Right lung (tissue), 5 donors: ENCODE data around the gene TAF6. TPM values are rescaled to one million over a fixed set of nuclear protein-coding genes. Genes with fewer than 3 reads are reported as not detected.

Source experiments
- DNase-seq, 2 donors: peaks; one replicate each; pipeline ENCODE4 v3.0.0-alpha.2; 2013
- polyA plus RNA-seq, 5 donors: library from polyadenylated mRNA; unstranded; fragments of 120-200 nt; gene quantifications; one replicate each; pipeline versions ENCODE4 v1.2.1 to v1.2.3, GENCODE V29; 2013; ENCODE audit warnings: inconsistent platforms in 1 of 5, low replicate concordance in 1 of 5; ENCODE audit not compliant: insufficient read length in 5 of 5, insufficient read depth in 1 of 5

Gene TAF6
- polyA plus RNA-seq, 5 donors = 49.1 to 65.9 (median 58.1) TPM

DNA sequence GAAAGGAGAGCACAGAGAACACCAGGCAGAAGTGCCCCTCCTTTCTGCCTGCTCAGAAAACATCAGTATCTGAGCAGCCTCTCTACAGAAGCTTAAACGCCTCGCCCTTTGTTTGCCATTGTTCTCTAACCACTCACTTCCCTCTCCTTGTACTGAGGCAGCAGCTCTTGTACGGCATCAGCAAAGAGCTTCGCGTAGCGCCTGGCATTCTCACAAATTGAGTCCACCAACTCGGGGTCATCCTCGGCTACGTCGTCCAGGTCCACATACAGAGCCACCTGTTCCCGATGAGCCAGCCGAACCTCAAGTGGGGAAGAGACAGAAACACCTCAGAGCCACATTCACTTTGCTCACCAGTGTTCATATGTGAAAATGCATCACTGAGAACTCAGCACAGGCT is 19.7 kb downstream of the TAF6 start:
- no peak for DNase-seq

DNA sequence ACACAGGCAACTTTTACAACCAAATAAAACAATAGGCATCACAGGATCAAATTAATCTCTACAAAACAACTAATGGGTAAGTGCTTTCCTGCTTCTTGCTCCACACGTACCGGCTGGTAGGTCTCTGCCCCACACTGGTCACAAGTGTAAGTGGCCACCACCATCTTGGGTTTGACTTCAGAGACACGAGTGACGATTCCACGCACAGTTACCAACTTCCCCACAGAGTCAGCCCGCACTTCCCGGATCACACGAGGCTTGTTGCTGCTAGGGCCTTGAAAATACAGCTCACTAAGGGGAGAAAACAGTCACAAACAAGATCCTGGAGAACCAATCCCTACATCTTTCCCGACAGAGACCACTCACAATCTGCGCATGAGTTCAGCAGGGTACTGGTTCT is 20.2 kb downstream of the TAF6 start:
- no peak for DNase-seq

DNA sequence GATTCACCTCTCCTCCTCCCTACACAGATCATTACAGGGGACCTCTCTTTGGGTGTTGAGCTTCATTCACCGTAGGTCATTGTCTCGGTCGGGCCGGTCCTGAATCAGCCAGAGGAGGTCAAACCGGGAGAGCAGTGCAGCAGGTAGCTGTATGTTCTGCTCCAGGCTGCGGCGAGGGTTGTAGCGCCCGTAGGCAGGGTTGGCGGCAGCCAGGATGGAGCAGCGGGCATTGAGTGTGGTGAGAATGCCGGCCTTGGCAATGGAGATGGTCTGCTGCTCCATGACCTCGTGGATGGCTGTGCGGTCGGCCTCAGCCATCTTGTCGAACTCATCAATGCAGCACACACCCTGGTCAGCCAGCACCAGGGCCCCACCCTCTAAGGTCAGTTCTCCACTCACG is 23.5 kb downstream of the TAF6 start:
- DNase-seq = no peak

DNA sequence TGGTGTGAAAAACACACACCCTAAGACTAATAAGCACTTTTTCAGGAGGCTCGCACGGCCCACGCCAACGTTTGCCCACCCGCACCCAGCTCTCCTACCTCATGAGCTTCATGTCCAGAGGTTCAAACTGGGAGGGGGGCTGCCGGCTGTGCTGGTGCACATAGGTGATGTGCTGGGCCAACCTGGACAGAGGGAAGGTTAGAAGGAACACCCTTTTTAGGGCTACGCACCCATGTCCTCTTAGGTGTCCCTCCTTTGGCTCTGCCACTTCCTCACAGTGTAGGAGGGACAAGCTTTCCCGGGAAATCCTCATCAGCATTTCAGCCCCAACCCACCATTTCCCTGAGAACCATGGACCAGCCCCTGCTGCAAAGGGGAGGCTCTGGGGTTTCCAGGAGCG is 23.9 kb downstream of the TAF6 start:
- no peak for DNase-seq

DNA sequence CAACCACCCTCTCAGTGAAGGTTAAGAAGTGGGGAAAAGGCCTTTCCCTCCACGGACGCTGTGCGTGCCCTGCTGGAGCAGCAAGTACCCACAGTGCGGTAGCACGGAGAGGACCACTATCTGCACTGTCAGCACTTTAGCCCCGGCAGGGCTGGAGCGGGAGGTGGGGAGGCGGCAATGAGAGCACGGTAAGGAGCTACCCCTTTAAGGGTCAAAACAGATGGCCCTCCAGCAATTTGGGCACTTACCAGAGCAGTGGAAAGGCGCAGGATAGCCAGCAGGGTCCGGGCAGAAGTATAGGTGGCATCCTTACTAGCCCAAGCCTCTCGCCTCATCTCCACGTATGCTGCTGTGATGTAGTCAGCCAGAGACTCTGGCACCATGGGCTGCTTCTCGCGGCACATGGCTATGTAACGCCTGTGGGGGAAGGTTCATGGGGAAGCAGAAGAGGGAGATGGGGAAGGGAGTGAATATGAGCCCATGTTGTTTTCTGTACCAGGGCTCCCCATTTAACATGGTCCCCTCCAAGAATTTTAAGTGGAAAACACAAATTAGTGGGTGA is 25.2 kb downstream of the TAF6 start:
- no peak for DNase-seq

DNA sequence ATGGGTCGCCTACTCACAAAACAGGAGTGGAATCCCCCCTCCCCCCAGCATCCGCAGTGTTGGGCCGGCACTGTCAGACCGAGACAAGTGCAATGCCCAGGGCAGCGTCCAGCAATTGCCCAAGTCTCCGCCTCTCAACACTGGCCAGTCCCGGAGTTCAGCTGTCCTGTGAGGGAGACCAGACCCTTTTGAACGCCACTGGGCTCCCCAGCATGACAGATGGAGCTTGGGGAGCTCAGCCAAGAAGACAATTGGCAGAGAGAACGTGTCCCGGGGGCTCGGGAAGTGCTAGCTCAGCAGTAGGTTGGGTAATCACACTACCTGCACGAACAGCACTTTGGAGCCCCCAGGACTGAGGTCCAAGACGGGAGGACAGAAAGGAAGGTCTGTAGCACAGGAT is 25.7 kb downstream of the TAF6 start:
- no peak for DNase-seq

DNA sequence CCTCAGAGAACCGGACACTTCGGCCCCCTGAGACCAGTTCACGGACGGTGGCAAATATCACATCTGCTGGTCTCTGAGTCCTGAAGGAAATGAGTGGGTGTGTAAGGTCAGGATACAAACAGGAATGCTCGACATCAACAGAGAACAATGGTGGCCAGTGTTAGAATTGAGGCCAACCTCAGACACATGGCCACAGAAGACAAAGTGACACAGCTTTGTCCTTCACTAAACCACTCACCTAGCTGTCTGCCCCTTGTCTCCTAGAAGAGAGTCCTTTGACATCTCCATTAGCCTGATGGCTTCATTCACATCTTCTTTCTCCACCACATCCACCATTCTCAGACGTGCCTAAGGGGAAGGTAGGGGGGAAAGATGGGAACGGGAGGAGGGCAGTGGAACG is 26.1 kb downstream of the TAF6 start:
- DNase-seq = no peak

DNA sequence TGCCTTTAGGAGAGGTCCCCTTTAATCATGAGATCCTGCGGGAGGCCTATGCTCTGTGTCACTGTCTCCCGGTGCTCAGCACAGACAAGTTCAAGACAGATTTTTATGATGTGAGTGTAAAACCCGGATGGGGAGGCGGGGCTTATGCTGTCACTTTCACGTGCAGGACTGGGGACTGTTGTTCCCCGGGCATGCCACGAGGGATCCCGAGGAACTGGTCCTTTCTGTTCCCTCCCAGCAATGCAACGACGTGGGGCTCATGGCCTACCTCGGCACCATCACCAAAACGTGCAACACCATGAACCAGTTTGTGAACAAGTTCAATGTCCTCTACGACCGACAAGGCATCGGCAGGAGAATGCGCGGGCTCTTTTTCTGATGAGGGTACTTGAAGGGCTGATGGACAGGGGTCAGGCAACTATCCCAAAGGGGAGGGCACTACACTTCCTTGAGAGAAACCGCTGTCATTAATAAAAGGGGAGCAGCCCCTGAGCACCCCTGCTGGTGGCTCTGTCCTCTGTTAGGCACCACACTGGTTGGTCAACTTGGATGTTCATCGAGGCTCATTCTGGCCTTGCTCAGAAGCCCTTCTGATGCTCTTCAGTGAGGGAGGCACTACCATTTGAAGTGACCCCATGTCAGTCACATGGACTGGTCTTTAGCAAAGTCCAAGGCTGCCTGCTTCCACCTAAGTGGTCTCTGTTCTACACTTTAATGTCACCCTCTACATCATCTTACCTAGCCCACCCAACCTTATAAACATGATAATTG is 27.6 kb downstream of the TAF6 start:
- no peak for DNase-seq

DNA sequence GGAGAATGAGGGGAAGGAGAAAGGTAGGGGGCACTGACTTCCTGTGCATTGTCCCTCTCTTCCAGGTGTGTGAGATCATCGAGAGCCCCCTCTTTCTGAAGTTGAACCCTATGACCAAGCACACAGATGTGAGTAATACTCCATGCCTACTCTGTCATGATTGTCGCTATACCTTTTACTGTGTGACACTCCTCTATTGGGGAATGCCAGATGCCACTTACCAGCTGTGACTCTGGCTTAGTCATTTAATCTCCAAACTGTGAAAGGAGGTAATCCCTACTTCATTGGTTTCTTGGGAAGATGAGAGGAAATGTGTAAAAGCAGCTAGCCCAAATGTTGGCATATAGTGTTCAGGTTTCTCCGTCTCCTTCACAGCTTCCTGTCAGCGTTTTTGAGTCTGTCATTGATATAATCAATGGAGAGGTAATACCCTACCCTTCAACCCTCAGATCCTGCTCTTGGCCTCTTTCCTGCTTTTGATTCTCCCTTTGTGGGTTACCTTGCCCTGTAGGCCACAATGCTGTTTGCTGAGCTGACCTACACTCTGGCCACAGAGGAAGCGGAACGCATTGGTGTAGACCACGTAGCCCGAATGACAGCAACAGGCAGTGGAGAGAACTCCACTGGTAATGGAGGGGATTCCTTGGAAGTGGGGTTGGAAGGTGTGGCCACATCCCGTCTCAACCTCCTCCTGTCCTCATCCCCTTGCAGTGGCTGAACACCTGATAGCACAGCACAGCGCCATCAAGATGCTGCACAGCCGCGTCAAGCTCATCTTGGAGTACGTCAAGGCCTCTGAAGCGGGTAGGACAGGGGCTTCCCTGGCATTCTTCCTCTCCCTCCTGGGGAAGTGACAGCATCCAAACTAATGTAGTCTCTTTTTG is 28.4 kb downstream of the TAF6 start:
- no peak for DNase-seq

DNA sequence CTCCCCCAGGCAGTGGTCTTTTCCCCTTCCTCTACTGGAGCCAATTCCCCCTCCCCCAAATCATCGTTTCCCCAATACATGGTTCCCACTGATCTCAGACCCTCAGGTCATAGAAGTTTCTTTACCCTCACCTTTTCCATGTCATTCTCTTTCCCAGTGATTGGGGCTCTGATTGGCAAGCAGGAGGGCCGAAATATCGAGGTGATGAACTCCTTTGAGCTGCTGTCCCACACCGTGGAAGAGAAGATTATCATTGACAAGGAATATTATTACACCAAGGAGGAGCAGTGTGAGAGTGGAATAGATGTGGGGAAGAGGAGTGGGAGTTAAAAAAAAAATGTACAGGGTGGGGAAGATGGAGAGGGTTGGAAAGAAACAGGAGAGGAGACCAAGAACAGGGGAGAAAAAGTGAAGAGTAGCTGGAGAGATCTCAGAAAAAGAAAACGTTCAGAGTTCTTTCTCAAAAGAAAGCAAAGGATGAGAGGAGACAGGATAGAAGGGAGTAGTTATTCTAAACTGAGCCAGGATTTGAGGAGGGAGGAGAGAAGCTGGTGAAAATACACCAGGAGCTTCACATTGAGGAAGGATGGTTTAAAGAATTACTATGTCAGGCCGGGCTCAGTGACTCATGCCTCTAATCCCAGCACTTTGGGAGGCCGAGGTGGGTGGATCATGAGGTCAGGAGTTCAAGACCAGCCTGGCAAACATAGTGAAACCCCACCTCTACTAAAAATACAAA is 29.5 kb downstream of the TAF6 start:
- DNase-seq = no peak

DNA sequence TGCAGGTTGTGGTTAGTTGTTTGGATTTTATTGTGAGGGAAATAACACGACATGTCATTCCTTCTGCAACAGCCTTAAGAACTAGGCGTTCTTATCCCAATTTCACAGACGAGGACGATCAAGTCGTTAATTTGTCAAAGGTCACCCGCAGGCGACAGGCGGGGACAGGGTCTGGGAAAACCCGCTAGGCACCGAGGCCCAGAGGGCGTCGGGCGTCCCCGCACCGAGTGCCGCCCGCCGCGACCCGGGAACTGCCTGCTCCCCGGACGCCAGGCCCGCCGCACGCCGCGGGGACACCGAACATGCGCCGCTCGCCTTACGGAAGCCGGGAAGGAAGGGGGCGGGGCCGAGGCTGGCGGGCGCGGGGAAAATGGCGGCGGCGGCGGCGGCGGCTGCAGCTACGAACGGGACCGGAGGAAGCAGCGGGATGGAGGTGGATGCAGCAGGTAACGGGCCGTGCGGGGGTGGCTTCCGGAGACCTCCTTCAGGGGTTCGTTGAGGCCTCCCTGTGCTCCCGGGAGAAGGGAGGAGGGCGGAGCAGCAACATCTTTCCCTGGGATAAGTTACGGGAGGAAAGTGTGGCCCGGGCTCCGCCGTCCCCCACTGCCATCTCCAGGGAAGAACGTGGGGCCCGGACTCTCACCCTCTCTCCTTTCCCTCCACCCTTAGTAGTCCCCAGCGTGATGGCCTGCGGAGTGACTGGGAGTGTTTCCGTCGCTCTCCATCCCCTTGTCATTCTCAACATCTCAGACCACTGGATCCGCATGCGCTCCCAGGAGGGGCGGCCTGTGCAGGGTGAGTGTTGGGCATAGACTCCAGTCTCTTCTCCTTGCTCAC is 30.3 kb downstream of the TAF6 start, which contains the start of gene COPS6:
Gene COPS6 (plus strand): TSS at position 349 of the 837 bp plus-strand sequence. CDS start 22 bp downstream, at position 371.
- DNase-seq = peak; percentile 68 to 77

DNA sequence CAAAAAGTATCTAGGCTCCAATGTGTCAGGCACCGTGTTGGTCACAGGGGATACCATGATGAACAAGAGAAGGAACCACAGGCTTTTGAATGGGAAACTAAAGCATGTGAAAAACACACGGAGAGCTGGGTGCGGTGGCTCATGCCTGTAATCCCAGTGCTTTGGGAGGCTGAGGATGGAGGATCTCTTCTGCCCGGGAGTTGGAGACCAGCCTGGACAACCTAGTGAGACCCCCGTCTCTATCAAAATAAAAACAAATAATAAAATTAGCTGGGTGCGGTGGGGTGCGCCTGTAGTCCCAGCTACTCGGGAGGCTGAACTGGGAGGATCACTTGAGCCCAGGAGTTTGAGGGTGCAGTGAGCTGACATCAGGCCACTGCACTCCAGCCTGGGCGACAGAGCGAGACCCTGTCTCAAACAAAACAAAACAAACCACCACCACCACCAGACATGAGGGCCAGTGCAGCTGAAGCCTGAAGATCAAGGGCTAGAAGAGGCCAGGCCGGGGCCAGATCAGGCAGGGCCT is 31.0 kb downstream of the TAF6 start:
- DNase-seq = no peak

DNA sequence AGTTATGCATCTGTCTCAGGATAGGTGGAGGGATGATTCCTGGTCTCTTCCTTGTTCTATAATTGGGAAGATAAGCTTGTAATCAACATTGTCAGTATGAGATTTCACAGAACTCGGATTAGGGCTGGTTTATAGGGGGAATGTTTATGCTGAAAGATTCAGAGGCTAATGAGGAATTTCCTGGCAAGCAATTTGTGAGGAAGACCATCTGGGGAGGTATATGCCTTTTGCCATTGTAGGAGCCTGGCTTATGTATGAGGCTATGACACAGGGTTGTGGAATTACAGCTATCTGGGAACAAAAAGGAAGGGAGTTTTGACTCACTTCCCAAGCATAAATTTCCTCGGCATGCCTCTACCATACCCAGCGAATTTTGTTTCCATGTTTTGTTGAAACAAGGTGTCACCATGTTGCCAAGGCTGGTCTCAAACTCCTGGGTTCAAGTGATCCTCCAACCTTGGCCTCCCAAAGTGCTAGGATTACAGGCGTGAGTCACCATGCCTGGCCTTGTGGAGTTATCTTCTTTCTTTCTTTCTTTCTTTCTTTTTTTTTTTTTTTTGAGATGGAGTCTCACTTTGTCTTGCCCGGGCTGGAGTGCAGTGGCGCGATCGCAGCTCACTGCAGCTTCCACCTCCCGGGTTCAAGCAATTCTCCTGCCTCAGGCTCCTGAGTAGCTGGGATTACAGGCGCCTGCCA is 32.0 kb downstream of the TAF6 start:
- DNase-seq = no peak

DNA sequence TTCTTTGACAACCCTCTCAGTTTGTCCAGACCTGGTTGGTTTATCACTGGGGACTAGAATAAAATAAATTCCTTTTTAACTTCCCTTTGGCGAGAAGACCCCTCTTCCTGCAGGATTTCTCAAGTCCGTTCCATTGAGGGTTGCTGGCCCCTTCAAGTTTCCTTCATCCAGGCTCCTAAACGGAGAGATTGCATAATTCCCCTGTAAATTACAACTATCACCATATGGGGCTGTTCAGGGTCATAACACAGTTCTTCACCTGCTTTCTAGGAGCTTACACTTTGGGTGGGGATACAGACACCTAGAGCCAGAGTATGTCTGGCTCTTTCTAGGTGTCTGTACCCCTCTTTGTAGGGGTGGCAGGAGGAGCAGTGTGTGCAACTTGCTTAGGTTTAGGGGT is 33.6 kb downstream of the TAF6 start:
- no peak for DNase-seq

DNA sequence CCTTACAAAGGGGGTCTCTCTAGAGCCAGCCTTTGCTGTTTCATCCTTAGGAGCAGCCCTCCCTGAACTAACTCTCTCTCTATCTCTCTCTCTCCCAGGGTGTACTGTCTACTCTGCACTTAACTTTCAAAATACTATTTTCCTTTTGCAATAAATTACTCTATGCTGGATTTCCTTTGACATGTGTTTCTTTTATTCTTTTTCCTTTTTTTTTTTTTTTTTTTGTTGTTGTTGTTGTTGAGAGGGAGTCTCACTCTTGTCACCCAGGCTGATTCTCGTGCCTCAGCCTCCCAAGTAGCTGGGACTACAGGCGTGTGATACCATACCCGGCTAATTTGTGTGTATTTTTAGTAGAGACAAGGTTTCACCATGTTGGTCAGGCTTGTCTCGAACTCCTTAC is 36.2 kb downstream of the TAF6 start:
- DNase-seq = no peak

DNA sequence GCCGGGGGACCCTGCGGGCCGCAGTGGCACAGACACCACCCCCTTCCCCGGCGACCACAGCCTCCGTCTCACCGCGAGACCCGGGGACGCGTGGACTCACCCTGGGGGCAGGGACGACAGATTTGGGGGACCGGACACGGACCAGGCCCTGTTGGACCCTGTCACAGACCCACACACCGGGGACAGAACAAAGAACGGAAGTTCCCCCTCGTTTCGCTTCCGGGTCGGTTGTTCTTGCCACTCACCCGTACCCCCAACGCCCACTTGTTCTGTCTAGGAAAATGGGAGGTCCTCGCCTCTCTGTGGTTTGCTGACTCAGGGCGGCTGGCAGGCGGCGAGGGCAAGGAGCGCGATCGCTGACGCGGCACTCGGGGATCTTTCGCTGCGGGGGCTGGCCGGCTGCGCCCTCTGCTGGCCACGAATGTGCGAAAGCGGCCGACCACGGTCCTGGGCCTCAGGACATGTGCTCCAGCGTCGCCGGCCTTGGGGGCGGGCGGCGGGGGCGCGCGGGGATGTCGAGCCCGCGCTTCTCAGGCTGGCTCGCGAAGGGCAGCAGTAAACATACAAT is 37.5 kb downstream of the TAF6 start, which contains the start of gene ZNF3:
Gene ZNF3 (minus strand): TSS at position 189 of the 568 bp plus-strand sequence. CDS start 4,366 bp downstream, outside the sequence.
- peak; percentile 98 to 99 for DNase-seq

DNA sequence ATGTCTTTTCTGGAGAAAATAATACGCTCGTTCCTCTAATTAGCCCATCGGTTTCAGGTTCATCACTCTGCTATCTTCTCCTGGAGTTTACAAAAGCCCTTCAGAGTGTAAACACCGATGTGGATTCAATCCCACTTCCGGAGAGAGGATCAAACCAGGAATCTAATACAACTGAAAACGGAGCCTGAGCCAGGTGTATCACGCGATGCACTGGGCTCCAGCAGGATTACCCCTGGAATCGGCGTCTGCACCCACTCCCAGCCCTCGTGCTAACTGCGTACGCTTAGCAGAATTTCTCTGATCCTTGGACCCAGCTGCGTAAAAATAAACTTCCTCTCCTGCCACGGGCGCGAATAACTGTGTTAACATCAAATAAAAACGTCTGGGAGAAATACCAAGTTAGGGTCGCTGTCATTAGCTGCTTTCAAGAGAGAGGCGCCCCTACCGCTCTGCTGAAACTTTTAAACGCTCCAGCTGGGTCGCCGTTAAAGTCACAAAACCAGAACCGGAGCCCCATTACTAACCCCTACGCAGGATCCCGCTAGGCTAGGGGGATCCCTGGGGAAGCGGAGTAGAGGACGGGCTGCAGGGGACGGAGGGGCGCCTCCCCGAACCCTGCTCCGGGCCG is 38.1 kb downstream of the TAF6 start:
- DNase-seq = no peak

DNA sequence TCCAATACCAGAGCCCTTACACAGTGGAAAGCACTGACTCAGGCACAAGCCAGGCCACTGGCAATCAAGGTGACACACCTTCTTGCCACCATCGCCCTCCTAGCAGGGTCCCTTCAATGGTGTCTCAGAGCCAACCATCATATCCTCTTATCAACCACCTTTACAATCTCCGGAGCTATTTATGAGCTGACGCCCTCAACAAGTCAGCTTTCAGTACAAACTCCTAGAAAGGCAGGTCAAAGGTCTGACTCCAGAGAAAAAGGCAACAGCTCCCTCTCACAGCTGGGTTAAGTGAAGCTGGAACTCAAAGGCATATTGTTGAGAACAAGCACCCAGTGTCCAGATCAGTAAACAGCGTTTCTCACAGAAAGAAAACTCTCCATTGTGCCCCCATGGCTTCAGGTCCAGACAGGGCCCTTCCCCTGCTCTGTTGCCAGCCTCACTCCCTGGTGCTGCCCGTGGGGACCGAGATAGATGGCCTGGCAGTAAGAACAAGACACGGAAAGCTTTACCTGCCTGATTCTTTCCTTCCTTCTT is 40.1 kb downstream of the TAF6 start:
- DNase-seq = no peak

DNA sequence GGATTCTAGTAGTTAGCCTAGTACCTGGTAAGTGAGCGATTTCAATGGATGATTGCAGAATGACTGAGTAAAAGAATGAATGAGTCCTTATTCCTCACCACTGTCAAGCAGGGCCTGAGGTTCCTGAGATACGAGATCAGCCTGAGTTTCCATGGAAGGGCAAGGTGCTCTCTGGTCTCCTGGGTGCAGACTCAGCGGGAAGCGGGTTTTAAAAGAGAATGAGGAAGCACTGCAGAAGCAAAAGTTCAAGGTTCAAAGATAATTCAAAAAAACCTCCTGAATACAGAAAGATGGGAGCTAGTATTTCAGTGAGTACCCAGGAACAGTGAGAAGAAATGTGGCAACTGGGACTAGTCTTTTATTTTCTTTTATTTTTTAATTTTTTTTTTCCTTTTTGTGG is 42.0 kb downstream of the TAF6 start:
- DNase-seq = no peak
